ENCODE data around the gene HSPBAP1.
"Not testable (repeated sequence)": the region's sequence is repeated elsewhere in the genome, so short reads cannot be mapped to it uniquely, and the experiment has no call there.

HSPBAP1 gene

DNA sequence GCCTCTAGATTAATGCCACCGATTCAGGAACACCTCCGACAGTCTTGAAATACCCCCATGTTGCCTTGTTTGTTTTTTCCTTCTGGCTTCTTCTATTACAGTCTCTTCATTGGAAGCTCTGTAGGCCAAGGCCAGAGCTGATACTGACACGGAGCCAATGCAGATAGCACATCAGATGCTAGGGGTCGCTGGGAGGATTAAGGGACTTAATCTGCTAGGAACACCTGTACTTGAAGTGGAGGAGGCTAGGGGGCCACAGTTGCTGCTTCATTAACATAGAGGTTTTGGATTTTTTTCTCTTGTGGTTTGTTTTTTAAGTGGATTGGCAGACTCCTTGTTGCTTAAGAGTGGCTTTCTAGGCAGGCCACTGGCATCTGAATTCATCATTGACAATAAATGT is 63.4 kb downstream of the HSPBAP1 start:
- DNase-seq: peak; percentile 97 to 98

- no peak for DNase-seq
Observed at GRCh38 chr3:122728756-122729514, 64.7 kb downstream of the HSPBAP1 start.

DNA sequence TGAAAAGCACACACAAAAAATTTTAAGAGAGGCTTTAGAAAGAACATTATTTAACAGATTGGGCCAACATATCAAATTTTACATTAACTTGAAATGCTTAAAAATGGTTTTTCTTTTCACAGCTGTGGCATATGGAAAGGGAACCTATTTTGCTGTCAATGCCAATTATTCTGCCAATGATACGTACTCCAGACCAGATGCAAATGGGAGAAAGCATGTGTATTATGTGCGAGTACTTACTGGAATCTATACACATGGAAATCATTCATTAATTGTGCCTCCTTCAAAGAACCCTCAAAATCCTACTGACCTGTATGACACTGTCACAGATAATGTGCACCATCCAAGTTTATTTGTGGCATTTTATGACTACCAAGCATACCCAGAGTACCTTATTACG is 65.4 kb downstream of the HSPBAP1 start:
- DNase-seq: no peak

- no peak for DNase-seq
Observed at GRCh38 chr3:122727766-122728165, 65.9 kb downstream of the HSPBAP1 start.

GRCh38 chr3:122727294-122727693 is 66.3 kb downstream of the HSPBAP1 start:
- no peak for DNase-seq

DNA sequence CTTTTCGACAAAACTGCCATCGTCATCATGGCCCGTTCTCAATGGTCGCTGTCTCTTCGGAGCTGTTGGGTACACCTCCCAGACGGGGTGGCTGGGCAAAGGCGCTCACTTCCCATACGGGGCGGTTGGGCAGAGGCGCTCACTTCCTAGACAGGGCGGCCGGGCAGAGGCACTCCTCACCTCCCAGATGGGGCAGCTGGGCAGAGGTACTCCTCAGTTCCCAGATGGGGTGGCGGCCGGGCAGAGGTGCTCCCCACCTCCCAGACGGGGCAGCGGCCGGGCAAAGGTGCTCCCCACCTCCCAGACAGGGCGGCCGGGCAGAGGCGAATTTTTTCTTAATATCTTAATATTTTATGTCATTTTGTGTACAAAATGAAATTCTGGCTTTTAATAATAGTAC is 68.5 kb downstream of the HSPBAP1 start:
- no peak for DNase-seq

DNA sequence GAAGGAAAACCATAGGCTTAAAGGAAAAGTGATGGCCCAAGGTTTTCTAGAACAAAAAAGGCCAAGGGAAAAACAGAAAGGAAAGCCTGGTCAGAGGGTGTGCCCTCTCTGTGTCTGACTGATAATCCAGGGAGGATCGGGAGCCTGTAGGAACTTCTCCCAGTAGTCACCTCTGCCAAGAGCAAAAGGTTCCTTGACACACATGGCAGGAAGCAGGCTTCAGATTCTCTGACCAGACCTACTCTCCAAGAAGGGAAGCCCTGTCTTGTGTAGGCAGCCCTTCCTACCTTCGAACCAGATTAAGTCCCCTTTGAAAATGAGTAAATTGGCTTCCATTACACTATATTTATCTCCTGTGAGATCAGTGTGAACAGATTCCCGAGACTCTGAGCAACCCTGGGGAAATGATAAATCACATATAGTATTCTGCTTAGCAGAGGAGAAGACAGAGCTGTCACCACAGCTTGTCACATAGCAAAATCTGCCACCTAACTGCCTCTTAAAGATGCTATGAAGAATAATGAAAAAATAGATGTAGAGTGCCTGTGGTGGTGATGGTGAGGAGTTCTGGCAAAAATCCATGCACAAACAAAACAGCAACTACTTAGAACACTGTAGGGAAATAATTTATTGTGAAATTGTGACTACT is 74.2 kb downstream of the HSPBAP1 start:
- no peak for DNase-seq

- no peak for DNase-seq
Observed at GRCh38 chr3:122716667-122717066, 77.0 kb downstream of the HSPBAP1 start.

DNA sequence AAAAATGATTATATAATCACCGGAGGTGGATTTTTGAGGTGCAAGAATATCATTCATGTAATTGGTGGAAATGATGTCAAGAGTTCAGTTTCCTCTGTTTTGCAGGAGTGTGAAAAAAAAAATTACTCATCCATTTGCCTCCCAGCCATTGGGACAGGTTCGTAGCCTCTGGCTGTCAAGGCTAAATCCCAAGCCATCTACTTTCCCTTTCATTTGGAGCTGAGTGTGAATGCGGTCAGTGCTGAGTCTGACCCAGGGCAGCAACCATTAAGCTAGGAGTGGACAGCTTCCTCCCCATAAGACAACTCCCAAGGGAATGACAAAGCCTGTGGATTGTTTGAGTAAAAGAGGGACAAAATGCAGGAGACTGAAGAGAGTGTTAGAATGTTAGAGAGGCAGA is 79.4 kb downstream of the HSPBAP1 start:
- DNase-seq: no peak

GRCh38 chr3:122710616-122711251 is 82.9 kb downstream of the HSPBAP1 start:
- not testable (repeated sequence) for DNase-seq

GRCh38 chr3:122705379-122705778 is 88.3 kb downstream of the HSPBAP1 start:
- no peak for DNase-seq

GRCh38 chr3:122700193-122700592 is 93.4 kb downstream of the HSPBAP1 start:
- DNase-seq: no peak

GRCh38 chr3:122697952-122698620 is 95.5 kb downstream of the HSPBAP1 start:
- no peak for DNase-seq

GRCh38 chr3:122695927-122696561 is 97.6 kb downstream of the HSPBAP1 start:
- DNase-seq: no peak

DNA sequence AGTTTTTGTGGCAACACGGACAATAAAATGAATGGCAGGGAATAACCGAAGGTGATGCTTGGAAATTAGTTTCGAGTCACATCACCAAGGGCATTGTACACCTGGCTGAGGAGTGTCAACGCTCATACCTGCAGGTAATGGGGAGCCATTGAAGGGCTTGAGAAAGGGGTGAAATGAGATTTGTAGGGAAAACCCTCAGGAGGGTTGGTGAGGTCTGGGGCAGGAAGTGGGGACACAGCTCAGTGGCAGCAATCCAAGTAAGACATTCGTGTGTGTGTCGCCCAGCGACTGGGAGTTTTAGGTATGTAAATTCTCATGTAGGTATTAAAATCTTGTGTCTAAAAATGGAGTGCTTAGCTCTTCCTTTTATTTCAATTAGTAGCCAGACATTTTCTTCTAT is 98.7 kb downstream of the HSPBAP1 start:
- no peak for DNase-seq

- no peak for DNase-seq
Observed at GRCh38 chr3:122692674-122693073, 101.0 kb downstream of the HSPBAP1 start.

DNA sequence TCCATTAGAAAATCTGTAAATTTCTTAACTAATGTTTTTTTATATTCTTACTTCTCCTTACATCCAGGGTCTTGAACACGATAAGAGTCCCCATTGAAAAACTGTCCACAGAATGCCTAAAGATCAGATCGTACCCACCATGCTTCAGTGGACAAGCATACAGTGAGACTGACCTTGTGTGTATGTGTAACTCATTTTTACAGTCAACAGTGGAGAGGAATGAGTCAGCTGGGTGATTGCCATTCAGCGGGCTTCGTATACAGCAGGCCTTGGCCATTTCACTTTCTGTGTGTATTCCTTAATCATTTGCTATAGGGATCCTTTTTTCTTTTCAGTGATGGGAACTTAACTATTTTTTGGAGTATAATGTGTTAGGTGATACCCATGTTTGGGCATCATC is 102.4 kb downstream of the HSPBAP1 start:
- DNase-seq: no peak

DNA sequence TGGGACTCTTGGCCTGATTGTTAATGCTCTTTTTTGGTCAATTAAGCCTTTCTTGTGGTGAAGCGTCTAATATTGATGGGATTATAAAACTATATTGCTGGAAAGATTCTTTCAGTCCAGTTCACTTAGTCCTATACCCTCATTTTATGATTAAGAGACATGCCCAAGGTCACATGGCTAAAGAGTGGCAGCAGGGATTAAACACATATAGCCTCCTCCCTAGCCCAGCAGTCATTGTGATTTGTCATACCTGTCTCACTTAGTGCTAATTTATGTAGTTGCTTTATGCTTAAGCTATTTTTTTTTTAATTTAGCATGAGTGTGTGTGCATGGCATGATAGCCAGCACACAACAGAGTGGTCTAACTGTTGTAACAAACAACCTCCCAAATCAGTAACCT is 103.5 kb downstream of the HSPBAP1 start:
- no peak for DNase-seq

Data from NCI-H524 (cell line).